Measurements from ENCODE around the gene TXNRD2.
"Not testable (repeated sequence)": the region's sequence is repeated elsewhere in the genome, so short reads cannot be mapped to it uniquely, and the experiment has no call there.

Gene TXNRD2

GRCh38 chr22:19842393-19843106 is 99.1 kb downstream of the TXNRD2 start:
- DNase-seq, result no peak

DNA sequence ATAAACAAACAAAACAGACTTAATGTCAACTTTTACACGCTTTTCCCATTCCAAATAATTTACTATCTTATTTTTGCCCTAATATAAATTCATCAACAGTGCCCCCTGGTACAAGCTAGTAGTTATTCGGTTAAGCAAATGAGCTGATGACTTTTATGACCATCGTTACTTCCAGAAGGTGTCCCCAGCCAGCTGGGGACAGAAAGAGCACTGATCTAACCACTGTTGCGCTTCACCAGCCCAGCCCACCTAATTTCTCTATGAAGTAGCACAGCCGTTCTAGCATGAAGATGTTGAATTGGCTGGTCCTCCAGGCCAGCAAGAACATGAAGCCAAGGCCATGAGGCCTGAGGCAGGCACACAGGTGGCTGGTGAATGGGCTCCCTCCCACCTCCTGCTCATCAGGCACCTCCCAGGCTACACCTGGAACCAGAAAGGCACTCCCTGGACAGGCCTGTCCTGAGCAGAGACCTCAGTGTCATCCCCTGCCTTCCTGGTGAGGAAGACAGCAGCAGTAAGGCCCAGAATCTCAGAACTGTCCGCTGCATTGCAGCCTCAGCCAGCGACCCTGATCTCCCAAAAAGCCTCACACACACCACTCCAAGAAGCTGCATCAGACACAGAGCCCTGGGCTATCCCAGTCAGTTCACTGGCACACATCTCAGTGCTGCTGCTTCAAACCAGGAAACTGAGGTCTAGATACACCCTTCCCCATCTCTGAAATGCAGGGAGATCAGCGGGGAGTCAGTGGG is 99.8 kb downstream of the TXNRD2 start:
- no peak for DNase-seq

- DNase-seq, result no peak
These were observed 100.5 kb downstream of the TXNRD2 start for GRCh38 chr22:19840955-19841640.

DNA sequence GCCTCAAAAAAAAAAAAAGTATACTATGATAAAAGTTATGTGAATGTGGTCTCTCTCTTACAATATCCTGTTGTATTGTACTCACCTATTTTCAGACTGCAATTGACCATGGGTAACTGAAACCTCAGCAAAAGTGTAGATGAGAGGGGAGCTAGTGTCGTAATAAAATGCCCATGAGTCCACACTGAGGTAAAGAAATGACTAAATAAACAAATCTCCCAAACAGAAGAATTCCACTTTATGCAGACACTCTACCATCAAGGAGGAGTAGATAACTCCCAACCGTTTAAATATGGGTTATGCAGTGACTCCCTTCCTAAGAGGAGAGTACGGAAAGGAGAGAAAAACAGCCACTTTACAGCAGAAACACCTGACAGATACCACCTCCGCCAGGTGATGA is 101.6 kb downstream of the TXNRD2 start:
- DNase-seq, result no peak

DNA sequence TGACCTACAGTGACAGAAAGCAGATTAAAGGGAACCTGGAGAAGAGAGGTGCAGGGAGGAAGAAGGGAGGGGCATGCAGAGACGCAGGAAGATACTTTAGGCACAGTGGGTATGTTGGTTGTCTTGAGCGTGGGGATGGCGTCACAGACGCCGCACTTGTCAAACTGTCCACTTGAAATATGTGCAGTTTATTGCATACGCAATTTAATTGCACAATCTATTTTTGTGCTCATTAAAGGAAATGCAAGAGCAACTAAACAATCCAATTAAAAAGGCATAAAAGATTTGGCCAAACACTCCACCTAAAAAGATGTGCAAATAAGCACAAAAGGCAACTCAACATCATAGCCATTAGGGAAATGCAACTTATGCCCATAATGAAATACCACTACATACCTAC is 103.7 kb downstream of the TXNRD2 start:
- DNase-seq, result no peak

DNA sequence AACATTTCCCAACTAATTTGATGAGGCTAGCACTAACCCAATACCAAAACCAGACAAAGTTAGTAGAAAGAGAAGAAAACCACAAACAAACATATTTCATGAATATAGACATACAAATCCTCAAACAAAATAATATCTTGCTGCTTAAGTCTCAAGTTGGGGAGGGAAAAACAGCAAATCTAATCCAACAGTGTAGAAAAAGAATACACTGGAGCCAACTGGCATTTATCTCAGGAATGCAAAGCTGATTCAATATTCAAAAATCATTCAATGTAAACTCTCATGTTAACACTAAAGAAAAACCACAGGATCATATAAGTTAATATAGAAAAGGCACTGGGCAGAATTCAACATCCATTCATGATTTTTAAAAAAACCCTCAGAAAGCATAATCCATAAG is 105.1 kb downstream of the TXNRD2 start:
- no peak for DNase-seq

DNA sequence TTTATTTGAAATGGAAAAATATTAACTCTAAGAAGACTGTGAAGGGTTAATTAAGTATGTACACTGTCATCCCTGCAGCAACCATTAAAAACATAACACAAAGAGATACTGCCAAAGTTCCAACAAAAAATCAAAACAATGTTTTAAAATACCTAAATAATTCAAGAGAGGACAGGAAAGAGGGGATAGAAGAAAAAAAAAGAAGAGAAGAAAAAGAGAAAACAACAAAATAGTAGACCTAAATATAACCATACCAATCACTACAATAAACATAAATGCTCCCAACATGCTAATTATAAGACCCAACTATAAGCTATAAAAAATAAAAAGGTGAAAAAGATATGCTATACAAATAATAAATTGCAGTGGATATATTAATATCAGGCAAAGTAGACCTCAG is 107.0 kb downstream of the TXNRD2 start:
- no peak for DNase-seq

- DNase-seq, result not testable (repeated sequence)
These were observed 108.3 kb downstream of the TXNRD2 start for GRCh38 chr22:19833327-19833726.

- no peak for DNase-seq
These were observed 109.0 kb downstream of the TXNRD2 start for GRCh38 chr22:19832476-19833108.

DNA sequence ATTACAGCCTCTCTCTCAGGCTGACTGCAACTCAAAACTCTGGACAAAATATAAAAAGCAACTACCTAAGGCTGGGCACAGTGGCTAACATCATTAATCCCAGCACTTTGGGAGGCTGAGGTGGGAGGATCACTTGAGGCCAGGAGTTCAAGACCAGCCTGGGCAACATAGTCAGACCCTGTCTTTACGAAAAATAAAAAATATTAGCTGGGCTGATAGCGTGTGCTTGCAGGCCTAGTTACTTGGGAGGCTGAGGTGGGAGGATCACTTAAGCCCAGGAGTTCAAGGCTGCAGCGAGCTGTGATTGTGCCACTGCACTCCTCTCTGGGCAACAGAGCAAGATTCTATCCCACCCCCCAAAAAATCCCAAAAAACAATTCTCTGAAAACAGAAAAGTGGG is 109.6 kb downstream of the TXNRD2 start:
- not testable (repeated sequence) for DNase-seq

DNA sequence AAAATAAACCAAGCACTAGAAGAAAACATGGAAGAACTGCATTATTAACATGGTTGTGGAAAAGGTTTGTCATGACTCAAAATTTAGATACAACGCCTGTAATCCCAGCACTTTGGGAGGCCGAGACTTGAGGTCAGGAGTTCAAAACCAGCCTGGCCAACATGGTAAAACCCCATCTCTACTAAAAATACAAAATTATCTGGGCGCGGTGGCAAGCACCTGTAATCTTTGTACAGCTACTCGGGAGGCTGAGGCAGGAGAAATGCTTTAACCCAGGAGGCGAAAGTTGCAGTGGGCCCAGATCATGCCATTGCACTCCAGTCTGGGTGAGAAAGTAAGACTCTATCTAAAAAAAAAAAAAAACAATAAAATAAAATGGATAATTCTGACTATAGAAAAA is 110.6 kb downstream of the TXNRD2 start:
- no peak for DNase-seq

- DNase-seq, result no peak
These were observed 113.6 kb downstream of the TXNRD2 start for GRCh38 chr22:19828035-19828401.

DNA sequence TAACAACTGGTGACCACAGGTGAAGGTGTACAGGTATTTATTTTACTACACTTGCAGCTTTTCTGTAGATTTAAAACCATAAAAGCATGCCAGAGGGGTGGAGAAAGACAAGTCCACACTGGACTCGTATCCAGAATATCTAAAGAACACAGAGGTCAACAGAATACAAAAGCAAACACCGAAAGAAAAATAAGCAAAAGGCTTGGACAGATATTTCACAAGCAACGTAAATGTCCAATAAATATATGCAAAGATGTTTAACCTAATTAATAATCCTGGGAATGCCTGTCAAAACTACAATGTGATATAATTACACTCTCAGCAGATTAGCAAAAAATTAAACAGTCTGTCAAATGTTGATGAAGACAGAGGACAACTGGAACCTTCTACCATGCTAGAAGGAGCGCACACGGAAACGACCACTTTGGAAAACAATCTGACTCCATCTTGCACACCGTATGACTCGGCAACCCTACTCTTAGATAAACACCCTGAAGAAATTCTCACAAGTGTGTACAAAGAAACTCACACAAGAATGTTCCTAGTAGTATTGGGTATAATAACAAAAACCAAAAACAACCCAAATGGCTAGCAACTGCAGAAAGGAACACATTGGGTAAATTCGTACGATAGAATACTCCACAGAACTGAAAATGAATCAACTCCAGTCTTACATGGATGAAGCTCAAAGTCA is 114.1 kb downstream of the TXNRD2 start:
- no peak for DNase-seq

GRCh38 chr22:19826619-19826950 is 115.0 kb downstream of the TXNRD2 start:
- no peak for DNase-seq

GRCh38 chr22:19825904-19826618 is 115.6 kb downstream of the TXNRD2 start:
- no peak for DNase-seq
